ENCODE data around the gene MAFB.

The MAFB gene

DNA sequence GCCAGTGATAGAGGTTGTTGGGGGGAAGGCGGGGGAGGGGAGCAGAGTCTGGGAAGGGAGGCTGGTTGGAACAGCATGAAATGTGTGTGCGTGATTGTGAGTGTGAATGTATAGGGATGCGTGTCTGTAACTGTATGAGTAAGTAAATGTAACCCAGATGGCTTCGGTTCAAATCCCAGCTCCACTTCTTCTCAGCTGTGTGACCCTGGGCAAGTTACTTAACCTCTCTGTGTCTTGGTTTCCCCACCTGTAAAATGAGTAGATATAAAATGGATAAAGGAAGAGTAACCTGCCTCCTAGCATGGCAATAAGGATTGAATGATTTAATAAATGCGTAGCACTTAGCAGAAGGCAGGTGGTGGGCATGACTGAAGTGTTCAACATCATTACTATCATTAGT lies 24.1 kb downstream of the MAFB start:
- Histone ChIP-seq H3K9ac (ENCODE audit: low read depth, low read length) (no peak overlapping the region), H3K27me3 (ENCODE audit: control insufficient read depth, insufficient read depth, low read length) (peaks cover 10% of the 10 kb centered on the region), H3K4me1 (ENCODE audit: control insufficient read depth, insufficient read depth, low read length) (no peaks in the 10 kb centered on the region), H3K4me2 (ENCODE audit: low read length) (no peak overlapping the region), H3K9me3 (replicated peaks; ENCODE audit: low read length) (no peaks in the 10 kb centered on the region), H3K36me3 (ENCODE audit: insufficient read depth, low read length) (no peaks in the 10 kb centered on the region), H3K4me3 (ENCODE audit: low read length) (no peak overlapping the region)

GRCh38 chr20:40663991-40664880 lies 24.8 kb downstream of the MAFB start:
- H3K4me2 ChIP-seq (ENCODE audit: low read length): no peak overlapping the region
- H3K27me3 ChIP-seq (ENCODE audit: control insufficient read depth, insufficient read depth, low read length): peaks cover 14% of the 10 kb centered on the region
- H3K9ac ChIP-seq (ENCODE audit: low read depth, low read length): no peak overlapping the region
- H3K36me3 ChIP-seq (ENCODE audit: insufficient read depth, low read length): no peaks in the 10 kb centered on the region
- no peak overlapping the region for H3K4me3 ChIP-seq (ENCODE audit: low read length)
- no peaks in the 10 kb centered on the region for H3K4me1 ChIP-seq (ENCODE audit: control insufficient read depth, insufficient read depth, low read length)
- H3K9me3 ChIP-seq (replicated peaks; ENCODE audit: low read length): no peaks in the 10 kb centered on the region

GRCh38 chr20:40663304-40663790 lies 25.7 kb downstream of the MAFB start:
- no peaks in the 10 kb centered on the region for H3K4me1 ChIP-seq (ENCODE audit: control insufficient read depth, insufficient read depth, low read length)
- H3K4me2 ChIP-seq (ENCODE audit: low read length): no peak overlapping the region
- no peaks in the 10 kb centered on the region for H3K9me3 ChIP-seq (replicated peaks; ENCODE audit: low read length)
- H3K9ac ChIP-seq (ENCODE audit: low read depth, low read length): no peak overlapping the region
- H3K4me3 ChIP-seq (ENCODE audit: low read length): no peak overlapping the region
- no peaks in the 10 kb centered on the region for H3K36me3 ChIP-seq (ENCODE audit: insufficient read depth, low read length)
- peaks cover 15% of the 10 kb centered on the region for H3K27me3 ChIP-seq (ENCODE audit: control insufficient read depth, insufficient read depth, low read length)

GRCh38 chr20:40659567-40659966 lies 29.5 kb downstream of the MAFB start:
- H3K4me1 ChIP-seq (ENCODE audit: control insufficient read depth, insufficient read depth, low read length): no peaks in the 10 kb centered on the region
- H3K4me3 ChIP-seq (ENCODE audit: low read length): no peak overlapping the region
- H3K9me3 ChIP-seq (replicated peaks; ENCODE audit: low read length): no peaks in the 10 kb centered on the region
- H3K36me3 ChIP-seq (ENCODE audit: insufficient read depth, low read length): no peaks in the 10 kb centered on the region
- H3K27me3 ChIP-seq (ENCODE audit: control insufficient read depth, insufficient read depth, low read length): peaks cover 9% of the 10 kb centered on the region
- no peak overlapping the region for H3K4me2 ChIP-seq (ENCODE audit: low read length)
- no peak overlapping the region for H3K9ac ChIP-seq (ENCODE audit: low read depth, low read length)

DNA sequence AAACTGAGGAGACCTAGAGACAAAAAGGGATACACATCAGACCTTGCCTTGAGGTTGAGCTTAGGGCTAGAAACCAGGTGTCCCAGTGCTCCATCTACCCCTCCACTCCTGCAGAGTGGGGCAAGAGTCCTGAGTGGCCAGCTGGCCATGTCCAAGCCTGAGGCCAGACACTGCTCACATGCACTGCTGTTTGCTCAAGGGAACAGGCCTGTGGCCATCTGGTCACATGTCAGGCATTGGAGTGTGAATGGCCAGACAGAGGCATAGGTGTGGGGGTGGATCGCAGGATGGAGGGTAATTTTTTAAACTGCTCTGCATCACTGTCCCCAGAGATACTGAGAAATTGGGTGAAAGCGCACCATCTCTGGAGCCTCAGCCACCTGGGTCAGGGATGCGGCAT lies 30.5 kb downstream of the MAFB start:
- Histone ChIP-seq H3K4me1 (ENCODE audit: control insufficient read depth, insufficient read depth, low read length) (no peaks in the 10 kb centered on the region), H3K9ac (ENCODE audit: low read depth, low read length) (no peak overlapping the region), H3K4me3 (ENCODE audit: low read length) (no peak overlapping the region), H3K36me3 (ENCODE audit: insufficient read depth, low read length) (no peaks in the 10 kb centered on the region), H3K4me2 (ENCODE audit: low read length) (no peak overlapping the region), H3K9me3 (replicated peaks; ENCODE audit: low read length) (no peaks in the 10 kb centered on the region), H3K27me3 (ENCODE audit: control insufficient read depth, insufficient read depth, low read length) (peaks cover 9% of the 10 kb centered on the region)

DNA sequence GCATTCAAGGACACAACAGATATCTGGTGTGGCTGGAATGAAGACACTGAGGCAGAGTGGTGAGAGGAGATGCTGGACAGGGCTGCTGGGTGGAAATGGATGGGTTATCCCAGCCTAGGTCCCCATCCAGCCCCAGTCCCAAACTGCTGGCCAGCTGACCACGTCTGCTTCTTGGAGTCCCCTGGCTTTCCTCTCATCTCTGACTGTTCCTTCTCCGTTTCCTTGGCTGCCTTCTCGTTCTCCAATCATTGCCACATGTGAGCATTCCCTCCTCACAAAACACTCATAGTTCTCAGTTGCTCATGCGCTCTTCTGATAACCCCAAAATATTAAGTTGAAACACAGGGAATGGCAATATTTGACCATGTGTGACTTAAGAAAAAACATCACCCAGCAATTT lies 31.5 kb downstream of the MAFB start:
- Histone ChIP-seq H3K9ac (ENCODE audit: low read depth, low read length) (no peak overlapping the region), H3K36me3 (ENCODE audit: insufficient read depth, low read length) (no peaks in the 10 kb centered on the region), H3K4me2 (ENCODE audit: low read length) (no peak overlapping the region), H3K4me3 (ENCODE audit: low read length) (no peak overlapping the region), H3K4me1 (ENCODE audit: control insufficient read depth, insufficient read depth, low read length) (no peaks in the 10 kb centered on the region), H3K27me3 (ENCODE audit: control insufficient read depth, insufficient read depth, low read length) (peaks cover 9% of the 10 kb centered on the region), H3K9me3 (replicated peaks; ENCODE audit: low read length) (no peaks in the 10 kb centered on the region)

GRCh38 chr20:40655451-40655850 lies 33.6 kb downstream of the MAFB start:
- Histone ChIP-seq H3K27me3 (ENCODE audit: control insufficient read depth, insufficient read depth, low read length) (peaks cover 9% of the 10 kb centered on the region), H3K4me3 (ENCODE audit: low read length) (no peak overlapping the region), H3K4me2 (ENCODE audit: low read length) (no peak overlapping the region), H3K9ac (ENCODE audit: low read depth, low read length) (no peak overlapping the region), H3K4me1 (ENCODE audit: control insufficient read depth, insufficient read depth, low read length) (no peaks in the 10 kb centered on the region), H3K9me3 (replicated peaks; ENCODE audit: low read length) (no peaks in the 10 kb centered on the region), H3K36me3 (ENCODE audit: insufficient read depth, low read length) (no peaks in the 10 kb centered on the region)

DNA sequence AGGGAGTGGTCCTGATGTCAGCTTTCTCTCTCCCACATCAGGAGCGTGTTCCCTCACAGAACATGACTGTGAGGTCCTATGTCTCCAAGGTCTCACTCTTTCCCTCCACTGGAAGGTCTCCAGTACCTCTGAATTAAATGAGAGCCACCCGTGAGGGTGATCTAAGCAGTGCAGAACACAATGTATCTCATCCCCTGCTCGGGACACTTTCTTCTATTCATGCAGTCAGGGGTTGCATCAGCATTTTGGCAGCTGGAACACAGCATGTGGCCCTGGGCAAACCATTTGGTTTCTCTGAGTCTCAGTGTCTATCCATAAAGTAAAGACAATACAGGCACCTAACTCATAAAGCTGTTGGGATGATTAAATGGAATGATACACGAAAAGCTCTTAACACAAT lies 34.2 kb downstream of the MAFB start:
- Histone ChIP-seq H3K4me3 (ENCODE audit: low read length) (no peak overlapping the region), H3K4me2 (ENCODE audit: low read length) (no peak overlapping the region), H3K36me3 (ENCODE audit: insufficient read depth, low read length) (no peaks in the 10 kb centered on the region), H3K4me1 (ENCODE audit: control insufficient read depth, insufficient read depth, low read length) (no peaks in the 10 kb centered on the region), H3K27me3 (ENCODE audit: control insufficient read depth, insufficient read depth, low read length) (peaks cover 8% of the 10 kb centered on the region), H3K9me3 (replicated peaks; ENCODE audit: low read length) (no peaks in the 10 kb centered on the region), H3K9ac (ENCODE audit: low read depth, low read length) (no peak overlapping the region)

GRCh38 chr20:40652441-40652987 lies 36.5 kb downstream of the MAFB start:
- no peaks in the 10 kb centered on the region for H3K4me1 ChIP-seq (ENCODE audit: control insufficient read depth, insufficient read depth, low read length)
- no peak overlapping the region for H3K9ac ChIP-seq (ENCODE audit: low read depth, low read length)
- no peaks in the 10 kb centered on the region for H3K36me3 ChIP-seq (ENCODE audit: insufficient read depth, low read length)
- H3K4me3 ChIP-seq (ENCODE audit: low read length): no peak overlapping the region
- H3K27me3 ChIP-seq (ENCODE audit: control insufficient read depth, insufficient read depth, low read length): peaks cover 3% of the 10 kb centered on the region
- no peak overlapping the region for H3K4me2 ChIP-seq (ENCODE audit: low read length)
- H3K9me3 ChIP-seq (replicated peaks; ENCODE audit: low read length): no peaks in the 10 kb centered on the region

DNA sequence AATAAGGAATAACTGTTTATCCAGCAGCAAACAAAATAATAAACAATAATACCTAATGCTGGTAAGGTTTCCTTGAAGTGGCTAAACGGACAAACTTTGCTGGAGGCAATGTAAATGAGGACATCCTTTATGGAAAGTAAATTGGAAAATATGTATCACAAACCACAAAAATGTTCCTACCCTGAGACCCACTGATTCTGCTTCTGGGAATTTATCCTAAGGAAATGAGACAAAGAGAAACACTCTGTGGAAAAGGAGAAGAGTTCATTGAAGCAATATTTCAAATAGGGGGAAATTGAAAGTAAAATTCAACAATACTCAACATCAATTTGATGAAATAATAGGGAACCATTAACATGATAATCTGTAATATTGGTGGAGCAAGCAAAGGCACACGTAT lies 37.9 kb downstream of the MAFB start:
- H3K4me1 ChIP-seq (ENCODE audit: control insufficient read depth, insufficient read depth, low read length): no peaks in the 10 kb centered on the region
- no peaks in the 10 kb centered on the region for H3K9me3 ChIP-seq (replicated peaks; ENCODE audit: low read length)
- no peak overlapping the region for H3K4me2 ChIP-seq (ENCODE audit: low read length)
- H3K27me3 ChIP-seq (ENCODE audit: control insufficient read depth, insufficient read depth, low read length): peaks cover 7% of the 10 kb centered on the region
- no peak overlapping the region for H3K9ac ChIP-seq (ENCODE audit: low read depth, low read length)
- no peaks in the 10 kb centered on the region for H3K36me3 ChIP-seq (ENCODE audit: insufficient read depth, low read length)
- no peak overlapping the region for H3K4me3 ChIP-seq (ENCODE audit: low read length)

DNA sequence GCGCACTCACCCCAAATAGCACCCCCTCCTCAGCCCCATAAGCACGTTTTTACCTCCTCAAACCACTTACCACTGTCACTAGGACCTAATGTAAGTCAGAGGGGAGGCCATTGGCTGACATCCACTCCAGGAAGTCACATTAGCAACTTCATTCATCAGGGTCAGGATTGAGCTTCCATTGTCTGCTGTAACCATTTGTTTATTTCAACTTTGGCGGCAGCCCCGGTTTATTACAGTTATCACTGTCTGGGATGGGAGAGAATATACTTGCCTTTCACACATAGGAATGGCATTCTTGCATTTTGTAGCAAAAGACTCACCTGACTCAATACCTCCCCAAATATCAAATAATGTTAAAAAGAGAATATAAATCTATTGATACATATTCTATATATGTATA lies 38.3 kb downstream of the MAFB start:
- H3K9me3 ChIP-seq (replicated peaks; ENCODE audit: low read length): no peaks in the 10 kb centered on the region
- H3K4me3 ChIP-seq (ENCODE audit: low read length): no peak overlapping the region
- H3K9ac ChIP-seq (ENCODE audit: low read depth, low read length): no peak overlapping the region
- H3K4me2 ChIP-seq (ENCODE audit: low read length): no peak overlapping the region
- no peaks in the 10 kb centered on the region for H3K36me3 ChIP-seq (ENCODE audit: insufficient read depth, low read length)
- no peaks in the 10 kb centered on the region for H3K4me1 ChIP-seq (ENCODE audit: control insufficient read depth, insufficient read depth, low read length)
- peaks cover 7% of the 10 kb centered on the region for H3K27me3 ChIP-seq (ENCODE audit: control insufficient read depth, insufficient read depth, low read length)
